Measurements from ENCODE around the gene NECTIN3.

GRCh38 chr3:111134302-111134701, 62.7 kb downstream of the NECTIN3 start:
- TF ChIP-seq POLR2A (IDR thresholded peaks at IDR 0.05) (no peak), CTCF (IDR thresholded peaks at IDR 0.05) (no peak)

Measured in thyroid gland (tissue), 4 donors.